Activated CD8-positive, alpha-beta T cell treated with anti-CD3 and anti-CD28 coated beads for 36 hours (primary cell): ENCODE results near the gene LINC00237. TPM values are rescaled to one million over a fixed set of nuclear protein-coding genes. Genes with fewer than 3 reads are reported as not detected.

Source experiments
- ATAC-seq: fragments of 200-7000 bp; cut with Tn5 transposase; one replicate; pipeline ENCODE4 v1.10.0; 2021; ENCODE audit warnings: mild to moderate bottlenecking, moderate library complexity
- CTCF ChIA-PET: fragments of 350-600 bp; sonication (Branson Sonifier 250); formaldehyde crosslinking; loops from one replicate; lab custom pipeline; 2021; ENCODE audit warnings: antibody characterized with exemption; lab: Charles Lee
- POLR2A ChIA-PET: fragments of 350-600 bp; sonication (Branson Sonifier 250); formaldehyde crosslinking; loops from one replicate; lab custom pipeline; 2021; ENCODE audit warnings: antibody characterized with exemption; lab: Charles Lee
- DNase-seq: peaks from one replicate; pipeline ENCODE4 v3.0.0-alpha.2; 2020
- H3K27ac Mint-ChIP-seq: one replicate; pipeline ENCODE4 v1.8.0; 2021; ENCODE audit warnings: mild to moderate bottlenecking, mixed read lengths
- H3K27me3 Mint-ChIP-seq: one replicate; pipeline ENCODE4 v1.8.0; 2021; ENCODE audit warnings: mixed read lengths
- H3K36me3 Mint-ChIP-seq: one replicate; pipeline ENCODE4 v1.8.0; 2021; ENCODE audit warnings: low read depth, mixed read lengths
- H3K4me1 Mint-ChIP-seq: one replicate; pipeline ENCODE4 v1.8.0; 2021; ENCODE audit warnings: low read depth, mixed read lengths
- H3K4me3 Mint-ChIP-seq: one replicate; pipeline ENCODE4 v1.8.0; 2021; ENCODE audit warnings: mild to moderate bottlenecking, moderate library complexity, mixed read lengths
- H3K9me3 Mint-ChIP-seq: one replicate; pipeline ENCODE4 v1.8.0; 2021; ENCODE audit warnings: mixed read lengths
- CTCF ChIP-seq: fragments of 200-600 bp; IDR thresholded peaks from one replicate; pipeline ENCODE4 v1.8.0; 2022; ENCODE audit warnings: antibody characterized with exemption, mild to moderate bottlenecking
- intact Hi-C: fragments of 100-400 bp; cut with micrococcal nuclease; formaldehyde crosslinking; loops from one replicate; pipeline ENCODE4 v1.10.0; 2022
- total RNA-seq, 2 experiments: library from RNA; stranded (reverse); gene quantifications; one replicate each; pipeline ENCODE4 v1.2.3, GENCODE V29; 2021

Gene LINC00237
- total RNA-seq, 2 experiments from 2014 or later: not detected

GRCh38 chr20:21074605-21075336 lies 31.4 kb downstream of the LINC00237 start:
- Mint-ChIP-seq H3K4me1 (no peaks in the 10 kb centered on the region), H3K4me3 (no peak overlapping the region), H3K27ac (no peak overlapping the region), H3K9me3 (no peaks in the 10 kb centered on the region), H3K27me3 (peaks cover 23% of the 10 kb centered on the region), H3K36me3 (no peaks in the 10 kb centered on the region)
- ChIA-PET CTCF (interaction anchor here (1.0 kb wide), 1 partner anchor 26 kb away, joined by 3 read pairs; no protein-coding TSS in a partner anchor), POLR2A (no interaction called here)
- peak; percentile 19 for DNase-seq
- TF ChIP-seq CTCF: no peak
- intact Hi-C loops: no loop called here
- peak; percentile 37 for ATAC-seq

GRCh38 chr20:21067255-21067654 lies 38.9 kb downstream of the LINC00237 start:
- CTCF ChIA-PET: interaction anchor here (1.1 kb wide), 1 partner anchor 169 kb away, joined by 4 read pairs; no protein-coding TSS in a partner anchor
- DNase-seq (no peak), ATAC-seq (no peak)
- no peak overlapping the region for H3K27ac Mint-ChIP-seq
- H3K4me3 Mint-ChIP-seq: no peak overlapping the region
- POLR2A ChIA-PET: no interaction called here
- H3K4me1 Mint-ChIP-seq: no peaks in the 10 kb centered on the region
- intact Hi-C loops: no loop called here
- H3K36me3 Mint-ChIP-seq: no peaks in the 10 kb centered on the region
- H3K9me3 Mint-ChIP-seq: no peaks in the 10 kb centered on the region
- peaks cover 20% of the 10 kb centered on the region for H3K27me3 Mint-ChIP-seq
- no peak for TF ChIP-seq CTCF

GRCh38 chr20:21064924-21065323 lies 41.2 kb downstream of the LINC00237 start:
- intact Hi-C loops: no loop called here
- ChIA-PET POLR2A (no interaction called here), CTCF (interaction anchor here (1.6 to 2.1 kb wide), 2 partner anchors 14 to 17 kb away, joined by 3 to 8 read pairs; no protein-coding TSS in a partner anchor)
- Mint-ChIP-seq H3K9me3 (no peaks in the 10 kb centered on the region), H3K27me3 (peaks cover 23% of the 10 kb centered on the region), H3K27ac (no peak overlapping the region), H3K36me3 (no peaks in the 10 kb centered on the region), H3K4me1 (no peaks in the 10 kb centered on the region), H3K4me3 (no peak overlapping the region)
- no peak for DNase-seq
- TF ChIP-seq CTCF: no peak
- ATAC-seq: no peak

GRCh38 chr20:21063276-21063675 lies 42.9 kb downstream of the LINC00237 start:
- ATAC-seq (no peak), DNase-seq (no peak)
- ChIA-PET POLR2A (no interaction called here), CTCF (interaction anchor here (1.0 to 1.6 kb wide), 2 partner anchors 12 to 15 kb away, joined by 3 read pairs; no protein-coding TSS in a partner anchor)
- no peak overlapping the region for H3K27ac Mint-ChIP-seq
- no peak for TF ChIP-seq CTCF
- intact Hi-C loops: no loop called here
- H3K36me3 Mint-ChIP-seq: no peaks in the 10 kb centered on the region
- no peak overlapping the region for H3K4me3 Mint-ChIP-seq
- H3K4me1 Mint-ChIP-seq: no peaks in the 10 kb centered on the region
- H3K9me3 Mint-ChIP-seq: no peaks in the 10 kb centered on the region
- H3K27me3 Mint-ChIP-seq: peaks cover 25% of the 10 kb centered on the region
